ENCODE measurements around the gene OXSM.

DNA sequence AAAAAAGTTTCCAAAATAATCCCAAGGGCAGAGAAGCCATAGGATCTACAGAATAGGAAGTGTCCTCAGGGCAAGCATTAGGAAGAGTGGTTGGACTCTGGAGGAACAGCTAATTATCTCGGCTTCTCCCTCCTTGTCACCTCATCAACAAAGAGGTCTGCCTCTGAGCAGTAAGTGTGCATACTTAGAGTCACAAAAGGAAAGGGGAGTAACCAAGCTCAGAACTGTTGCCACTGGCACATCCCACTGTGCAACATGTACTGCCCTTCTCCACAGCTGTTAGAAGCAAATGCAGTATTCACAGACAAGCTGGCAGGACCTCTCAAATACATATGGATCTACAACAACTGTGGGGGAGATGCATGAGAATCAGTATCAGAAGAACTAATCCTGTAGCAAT is 38.2 kb upstream of the OXSM start:
- TF ChIP-seq, protein P1, sequence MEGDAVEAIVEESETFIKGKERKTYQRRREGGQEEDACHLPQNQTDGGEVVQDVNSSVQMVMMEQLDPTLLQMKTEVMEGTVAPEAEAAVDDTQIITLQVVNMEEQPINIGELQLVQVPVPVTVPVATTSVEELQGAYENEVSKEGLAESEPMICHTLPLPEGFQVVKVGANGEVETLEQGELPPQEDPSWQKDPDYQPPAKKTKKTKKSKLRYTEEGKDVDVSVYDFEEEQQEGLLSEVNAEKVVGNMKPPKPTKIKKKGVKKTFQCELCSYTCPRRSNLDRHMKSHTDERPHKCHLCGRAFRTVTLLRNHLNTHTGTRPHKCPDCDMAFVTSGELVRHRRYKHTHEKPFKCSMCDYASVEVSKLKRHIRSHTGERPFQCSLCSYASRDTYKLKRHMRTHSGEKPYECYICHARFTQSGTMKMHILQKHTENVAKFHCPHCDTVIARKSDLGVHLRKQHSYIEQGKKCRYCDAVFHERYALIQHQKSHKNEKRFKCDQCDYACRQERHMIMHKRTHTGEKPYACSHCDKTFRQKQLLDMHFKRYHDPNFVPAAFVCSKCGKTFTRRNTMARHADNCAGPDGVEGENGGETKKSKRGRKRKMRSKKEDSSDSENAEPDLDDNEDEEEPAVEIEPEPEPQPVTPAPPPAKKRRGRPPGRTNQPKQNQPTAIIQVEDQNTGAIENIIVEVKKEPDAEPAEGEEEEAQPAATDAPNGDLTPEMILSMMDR (IDR thresholded peaks at IDR 0.05), result no peak
- TF ChIP-seq POLR2A (IDR thresholded peaks at IDR 0.05), result no peak

Measured in right lobe of liver (tissue), 4 donors.